HG03045 (cell line): Measurements from ENCODE around the gene BRME1.

Source experiments
- ATAC-seq: cut with Tn5 transposase; IDR thresholded peaks from one replicate; pipeline ENCODE4 v1.9.1; 2021; ENCODE audit warnings: mild to moderate bottlenecking, moderate library complexity; ENCODE audit not compliant: unreplicated experiment

BRME1 gene

GRCh38 chr19:13892870-13893269 lies 13.0 kb downstream of the BRME1 start:
- ATAC-seq, result no peak

DNA sequence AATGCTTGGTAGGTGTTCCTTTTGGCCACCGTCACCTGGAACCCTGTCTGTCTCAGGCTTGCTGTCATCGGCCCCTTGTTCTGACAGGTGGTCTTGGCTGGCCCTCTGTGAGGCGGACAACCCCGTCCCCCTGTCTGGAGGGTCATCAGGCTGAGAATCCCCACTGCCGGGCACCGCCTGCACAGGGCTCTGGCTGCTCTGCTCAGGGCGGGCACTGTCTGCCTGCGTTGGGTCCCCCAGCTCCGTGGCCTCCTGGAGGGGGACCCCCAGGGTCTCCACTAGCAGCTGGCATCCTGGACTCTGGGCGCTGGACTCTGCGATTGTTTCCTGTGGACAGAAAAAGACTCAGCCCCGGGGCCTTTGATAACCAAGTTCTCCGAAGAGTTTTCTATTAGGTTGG lies 15.8 kb downstream of the BRME1 start:
- ATAC-seq, result no peak

GRCh38 chr19:13888281-13888680 lies 17.6 kb downstream of the BRME1 start:
- ATAC-seq, result no peak

DNA sequence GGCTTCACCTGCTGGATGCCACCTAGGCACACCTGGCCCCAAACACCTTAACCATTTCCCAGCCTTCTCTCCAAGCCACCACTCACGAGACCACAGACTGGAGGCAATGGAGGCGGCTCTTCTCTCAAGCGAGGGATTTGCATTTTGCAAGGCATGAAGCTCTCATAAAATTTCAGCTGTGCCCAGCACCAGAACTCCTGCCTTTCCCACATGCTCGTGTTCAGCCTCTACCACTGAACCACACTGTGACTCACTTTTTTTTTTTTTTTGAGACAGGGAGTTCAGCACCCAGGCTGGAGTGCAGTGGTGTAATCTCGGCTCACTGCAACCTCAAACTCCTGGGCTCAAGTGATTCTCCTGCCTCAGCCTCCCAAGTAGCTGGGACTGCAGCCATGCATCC lies 18.4 kb downstream of the BRME1 start:
- ATAC-seq, result no peak

DNA sequence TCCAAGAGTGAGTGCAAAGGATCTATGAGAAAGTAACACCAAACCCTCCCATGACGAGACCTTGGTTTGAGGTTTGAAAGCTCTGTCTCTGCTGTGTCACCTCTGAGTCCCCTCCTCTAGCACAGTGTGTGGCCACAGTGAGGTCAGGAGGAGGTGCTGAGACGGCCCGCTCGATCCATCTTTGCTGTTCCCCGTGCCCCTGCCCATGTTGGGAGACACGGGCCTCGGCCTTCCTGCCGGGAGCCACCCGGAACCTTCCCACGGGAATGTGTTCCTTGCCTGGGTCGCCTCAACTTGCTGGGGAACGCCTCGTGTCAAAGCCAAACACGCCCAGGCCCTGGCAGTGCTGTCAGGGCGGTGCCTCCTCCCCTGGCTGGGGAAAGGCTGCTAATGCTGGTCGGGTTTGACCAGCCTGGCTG lies 18.9 kb downstream of the BRME1 start:
- no peak for ATAC-seq

GRCh38 chr19:13885826-13886365 lies 20.0 kb downstream of the BRME1 start:
- ATAC-seq, result no peak

- ATAC-seq, result no peak
These were observed 21.0 kb downstream of the BRME1 start for GRCh38 chr19:13884726-13885591.

- no peak for ATAC-seq
These were observed 22.3 kb downstream of the BRME1 start for GRCh38 chr19:13883516-13884064.

- no peak for ATAC-seq
These were observed 23.1 kb downstream of the BRME1 start for GRCh38 chr19:13882836-13883235.

GRCh38 chr19:13882419-13882795 lies 23.5 kb downstream of the BRME1 start:
- no peak for ATAC-seq

- no peak for ATAC-seq
These were observed 24.1 kb downstream of the BRME1 start for GRCh38 chr19:13881692-13882418.

- ATAC-seq, result no peak
These were observed 24.6 kb downstream of the BRME1 start for GRCh38 chr19:13881251-13881691.

GRCh38 chr19:13880059-13881043 lies 25.6 kb downstream of the BRME1 start:
- peak; percentile 79 for ATAC-seq

GRCh38 chr19:13877303-13877702 lies 28.6 kb downstream of the BRME1 start:
- ATAC-seq, result no peak

DNA sequence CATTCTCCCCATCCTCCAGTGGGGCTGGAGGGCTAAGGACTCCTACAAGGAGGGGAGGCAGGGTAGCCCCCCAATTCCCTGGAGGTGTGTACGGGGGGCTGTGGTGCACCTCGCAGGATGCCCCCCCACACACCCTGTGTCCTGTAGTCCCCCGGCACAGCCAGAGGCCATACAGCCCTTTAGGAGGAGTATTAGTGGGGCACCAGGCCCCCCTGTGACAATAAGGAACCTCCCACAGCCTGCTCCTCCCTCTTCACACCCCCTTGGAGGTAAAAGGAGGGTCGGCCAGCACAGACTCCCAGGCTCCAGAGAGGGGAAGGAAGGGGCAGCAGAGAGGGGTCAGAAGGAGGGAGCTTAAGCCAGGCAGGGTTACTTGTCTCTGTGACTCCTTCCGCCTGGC lies 29.1 kb downstream of the BRME1 start, which contains the start of gene NANOS3:
Gene NANOS3, plus strand, starts transcription at position 301 of the 400 bp plus-strand sequence. CDS start 115 bp downstream, outside the sequence.
- ATAC-seq, result no peak

DNA sequence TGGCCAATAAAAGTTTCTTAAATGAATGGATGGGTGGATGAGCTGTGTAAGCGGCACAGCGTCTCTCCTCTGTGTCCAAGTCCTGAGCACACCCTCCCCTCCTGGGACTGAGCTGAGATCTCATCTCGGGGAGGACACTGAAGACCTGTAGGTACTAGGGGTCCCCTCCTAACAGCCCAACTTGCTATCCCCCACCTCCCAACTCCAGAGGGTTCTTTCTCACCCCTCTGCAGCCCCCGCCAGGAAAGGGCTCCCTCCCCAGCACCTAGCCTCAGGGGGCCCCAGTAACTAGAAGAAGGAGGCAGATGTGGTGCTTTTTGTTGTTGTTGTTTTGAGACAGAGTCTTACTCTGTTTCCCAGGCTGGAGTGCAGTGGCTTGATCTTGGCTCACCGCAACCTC lies 30.1 kb downstream of the BRME1 start:
- ATAC-seq, result no peak

GRCh38 chr19:13873834-13874515 lies 31.9 kb downstream of the BRME1 start:
- no peak for ATAC-seq

- ATAC-seq, result no peak
These were observed 33.1 kb downstream of the BRME1 start for GRCh38 chr19:13872695-13873389.

DNA sequence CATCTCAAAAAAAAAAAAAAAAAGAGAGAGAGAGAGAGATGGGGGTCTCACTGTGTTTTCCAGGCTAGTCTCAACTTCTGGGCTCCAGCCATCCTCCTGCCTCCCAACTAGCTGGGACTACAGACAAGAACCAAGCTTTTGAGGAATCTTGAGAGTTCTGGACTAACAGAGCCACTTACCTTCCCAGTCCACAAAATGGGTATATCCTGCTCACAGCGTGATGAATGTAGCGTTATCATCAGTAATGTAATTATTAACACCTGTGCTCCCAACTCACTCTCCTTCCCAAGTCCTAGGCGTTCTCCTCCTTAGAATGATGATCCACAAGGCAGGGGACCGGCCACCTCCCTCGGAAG lies 33.6 kb downstream of the BRME1 start:
- ATAC-seq, result no peak
